Aorta (tissue), 5 donors: ENCODE data around the gene STYXL1. TPM values are rescaled to one million over a fixed set of nuclear protein-coding genes. Genes with fewer than 3 reads are reported as not detected.

Experiments
- ATAC-seq: fragments of 200-7000 bp; cut with Tn5 transposase; one replicate; pipeline ENCODE4 v1.9.1; 2022; ENCODE audit warnings: moderate library complexity; ENCODE audit not compliant: low FRiP score
- DNase-seq, 2 donors: peaks; one replicate each; pipeline ENCODE4 v3.0.0-alpha.2; 2020
- H3K27ac ChIP-seq, 2 donors: one replicate each; pipeline ENCODE4 v1.5.1; 2013; ENCODE audit warnings: low read length in 2 of 2, mild to moderate bottlenecking in 2 of 2, moderate library complexity in 2 of 2, control low read depth in 1 of 2, inconsistent platforms in 1 of 2, low read depth in 1 of 2
- H3K27me3 ChIP-seq, 2 donors: one replicate each; pipeline ENCODE4 v1.6.1; 2013; ENCODE audit warnings: control low read depth in 1 of 2, low read length in 1 of 2, mild to moderate bottlenecking in 1 of 2, moderate library complexity in 1 of 2; ENCODE audit not compliant: insufficient read depth in 2 of 2, control insufficient read depth in 1 of 2
- H3K36me3 ChIP-seq, 2 donors: one replicate each; pipeline ENCODE4 v1.6.1; 2013; ENCODE audit warnings: control low read depth in 1 of 2, low read length in 1 of 2, mild to moderate bottlenecking in 1 of 2; ENCODE audit not compliant: insufficient read depth in 2 of 2, control insufficient read depth in 1 of 2
- H3K4me1 ChIP-seq, 2 donors: one replicate each; pipeline ENCODE4 v1.6.1; 2013; ENCODE audit warnings: low read length in 2 of 2, control low read depth in 1 of 2, mild to moderate bottlenecking in 1 of 2, moderate library complexity in 1 of 2; ENCODE audit not compliant: insufficient read depth in 2 of 2, control insufficient read depth in 1 of 2
- H3K4me3 ChIP-seq, 2 donors: one replicate each; pipeline ENCODE4 v1.5.1; 2013; ENCODE audit warnings: low read length in 2 of 2, control low read depth in 1 of 2, mild to moderate bottlenecking in 1 of 2
- H3K9me3 ChIP-seq: one replicate; pipeline ENCODE4 v1.6.1; 2013; ENCODE audit warnings: mild to moderate bottlenecking, low read length; ENCODE audit not compliant: control insufficient read depth
- WGBS, 2 donors: extraction: QIAGEN DNeasy Blood & Tissue Kit; methylation state at CpG; one replicate each; pipeline ENCODE4 v1.1.7; 2013; 5-methylcytosine and 5-hydroxymethylcytosine counted together
- intact Hi-C, 2 donors: fragments of 100-400 bp; cut with DNase I; formaldehyde crosslinking; loops; one replicate each; pipeline versions ENCODE4 v1.14.2 to v1.15.0; 2022
- polyA plus RNA-seq, 2 donors: library from polyadenylated mRNA; stranded (reverse); fragments of 200-250 nt; gene quantifications; one replicate each; pipeline ENCODE4 v1.2.3, GENCODE V29; 2013
- total RNA-seq, 2 donors: library from RNA; stranded (reverse); fragmentation: NEBNext Ultra II Directional; extraction: Animal tissue kit (Norgen Biotek cat#: 25700); gene quantifications; one replicate each; pipeline ENCODE4 v1.2.1, GENCODE V29; 2021
- donor health status: healthy with polysubstance abuse.
- donor health status: Bipolar disorder and iron deficiency.
- donor health status: DM: no; HTN: no; CAD: no.
- donor health status: DM: no; HTN: no; CAD: no.
- donor health status: DM: yes; HTN: yes; CAD: no.

The STYXL1 gene
- total and polyA plus RNA-seq, 4 donors = 6.1 to 18.7 (median 16.5) TPM

DNA sequence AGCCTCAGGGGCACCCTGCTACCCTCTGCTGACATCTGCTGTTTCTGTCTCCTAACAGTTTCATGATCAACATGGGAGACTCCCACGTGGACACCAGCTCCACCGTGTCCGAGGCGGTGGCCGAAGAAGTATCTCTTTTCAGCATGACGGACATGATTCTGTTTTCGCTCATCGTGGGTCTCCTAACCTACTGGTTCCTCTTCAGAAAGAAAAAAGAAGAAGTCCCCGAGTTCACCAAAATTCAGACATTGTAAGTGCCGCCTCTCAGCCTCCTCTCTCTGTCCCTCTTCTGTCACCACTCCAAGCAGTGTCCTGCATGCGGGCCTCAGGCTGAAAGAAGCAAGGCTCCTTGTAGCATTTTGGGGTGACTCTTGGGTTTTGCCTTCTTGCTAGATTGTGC, 93.9 kb downstream of the STYXL1 start:
- intact Hi-C loops = no loop called here
- H3K36me3 ChIP-seq = peaks cover 0 to 2% of the 10 kb centered on the region in 2 donors
- ATAC-seq = no peak
- DNase-seq = no peak
- no peaks in the 10 kb centered on the region for H3K4me1 ChIP-seq
- H3K27me3 ChIP-seq = no peaks in the 10 kb centered on the region
- no peak overlapping the region for H3K4me3 ChIP-seq
- H3K9me3 ChIP-seq = no peaks in the 10 kb centered on the region
- WGBS, 2 donors = 87 to 91% methylated on average over 11 of the region's 11 CpGs
- H3K27ac ChIP-seq = no peak overlapping the region

DNA sequence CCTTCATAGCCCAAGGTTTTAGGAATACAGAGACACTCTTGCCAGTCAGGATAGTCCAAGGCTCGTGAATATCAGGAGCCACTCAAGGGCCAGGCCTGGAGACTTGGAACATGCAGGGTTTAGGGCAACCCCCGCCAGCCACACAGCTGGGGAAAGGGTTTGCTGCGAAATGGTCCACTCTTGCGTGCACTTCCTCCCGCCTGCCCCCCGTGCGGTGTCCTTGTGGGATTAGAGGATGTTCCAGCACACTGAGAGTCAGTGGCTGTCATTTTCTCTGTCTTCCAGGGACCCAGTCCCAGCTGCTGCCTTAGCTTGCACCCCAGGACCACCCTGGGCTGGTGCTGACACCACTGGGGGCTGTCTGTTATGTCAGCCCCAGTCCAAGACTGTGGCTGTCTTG, 94.4 kb downstream of the STYXL1 start:
- no peaks in the 10 kb centered on the region for H3K4me1 ChIP-seq
- H3K4me3 ChIP-seq = no peak overlapping the region
- DNase-seq = no peak
- WGBS, 2 donors = 96% methylated on average over 7 of the region's 7 CpGs
- H3K27me3 ChIP-seq = no peaks in the 10 kb centered on the region
- no peaks in the 10 kb centered on the region for H3K9me3 ChIP-seq
- ATAC-seq = no peak
- H3K27ac ChIP-seq = no peak overlapping the region
- H3K36me3 ChIP-seq = peaks cover 0 to 2% of the 10 kb centered on the region in 2 donors
- intact Hi-C loops = no loop called here

DNA sequence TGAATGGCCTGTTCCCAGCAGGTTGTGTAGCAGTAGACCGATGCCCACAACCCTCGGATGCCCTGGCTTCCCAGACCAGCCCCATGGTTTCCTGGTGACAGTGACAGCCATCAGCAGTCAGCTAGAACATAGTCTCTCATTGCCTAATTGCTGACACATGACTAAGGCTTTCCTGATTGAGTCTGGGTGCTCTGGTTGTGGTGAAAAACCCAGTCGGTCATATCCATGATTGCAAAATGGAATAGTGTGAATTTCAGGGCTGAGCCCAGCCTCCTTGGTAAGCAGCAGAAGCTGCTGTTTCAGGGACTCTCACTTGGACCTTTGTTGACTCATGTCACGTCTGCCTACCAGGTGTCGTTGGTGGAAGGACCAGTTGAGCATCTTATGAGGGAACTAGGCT, 96.3 kb downstream of the STYXL1 start:
- WGBS, 2 donors = 79 to 82% methylated on average over 5 of the region's 5 CpGs
- intact Hi-C loops = no loop called here
- peak; percentile 40 for ATAC-seq

DNA sequence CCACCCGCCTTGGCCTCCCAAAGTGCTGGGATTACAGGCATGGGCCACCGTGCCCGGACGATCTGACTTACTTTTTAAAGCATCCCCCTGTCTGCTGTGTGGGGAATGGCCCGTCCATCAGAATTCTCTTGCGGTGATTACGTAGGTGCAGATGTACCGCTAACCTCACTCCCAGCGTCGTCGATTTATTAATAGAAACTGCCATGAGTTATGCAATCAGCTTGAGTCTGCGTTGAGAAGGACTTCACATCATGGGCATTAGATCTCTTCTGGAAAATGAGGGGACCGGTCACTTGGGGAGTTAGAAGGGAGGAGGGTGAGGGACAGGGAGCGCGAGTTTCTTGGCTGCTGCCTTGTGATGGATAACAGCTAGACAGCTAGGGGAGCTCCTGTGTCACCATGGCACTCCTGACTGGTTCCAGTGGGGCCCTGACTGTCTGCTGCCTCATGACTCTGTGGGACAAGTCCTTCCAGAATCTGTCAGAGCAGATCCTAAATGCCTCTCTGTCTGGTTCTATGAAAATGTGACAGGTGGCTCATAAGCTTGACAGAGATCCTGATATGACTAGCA, 97.6 kb downstream of the STYXL1 start:
- WGBS, 2 donors = 59 to 66% methylated on average over 15 of the region's 15 CpGs
- Histone ChIP-seq H3K36me3 (no peaks in the 10 kb centered on the region), H3K4me1 (no peaks in the 10 kb centered on the region), H3K9me3 (no peaks in the 10 kb centered on the region), H3K27ac (no peak overlapping the region), H3K27me3 (no peaks in the 10 kb centered on the region), H3K4me3 (no peak overlapping the region)
- no peak for ATAC-seq
- intact Hi-C loops = no loop called here
- no peak for DNase-seq

More for the DNA sequence above, 96.3 kb downstream of the STYXL1 start:
- Histone ChIP-seq H3K4me1 (no peaks in the 10 kb centered on the region), H3K4me3 (no peak overlapping the region), H3K36me3 (peaks cover 0 to 2% of the 10 kb centered on the region in 2 donors), H3K27ac (no peak overlapping the region), H3K9me3 (no peaks in the 10 kb centered on the region), H3K27me3 (no peaks in the 10 kb centered on the region)
- no peak for DNase-seq

DNA sequence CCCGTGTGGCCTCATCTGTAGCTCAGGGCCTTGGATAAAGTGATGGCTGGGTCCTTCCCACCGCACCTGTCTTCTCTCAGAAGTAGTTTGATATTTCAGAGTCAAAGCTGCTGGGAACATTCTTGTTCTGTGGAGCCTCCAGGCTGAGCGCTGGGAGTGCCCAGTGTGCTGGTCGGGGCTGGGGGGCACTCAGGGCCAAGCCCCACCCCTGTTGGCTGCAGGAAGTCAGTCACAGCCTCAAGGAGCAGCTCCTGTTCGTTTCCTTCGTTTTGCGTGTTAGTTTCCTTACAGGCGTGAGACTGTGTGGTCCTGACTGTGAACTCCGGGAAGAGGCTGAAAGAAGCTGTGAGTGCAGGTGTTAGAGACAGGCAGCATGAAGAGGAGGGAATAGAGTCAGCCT, 99.6 kb downstream of the STYXL1 start:
- no peak overlapping the region for H3K4me3 ChIP-seq
- H3K27me3 ChIP-seq = no peaks in the 10 kb centered on the region
- H3K36me3 ChIP-seq = no peaks in the 10 kb centered on the region
- no peak overlapping the region for H3K27ac ChIP-seq
- 48 to 53% methylated on average over 9 of the region's 9 CpGs for WGBS, 2 donors
- no peaks in the 10 kb centered on the region for H3K9me3 ChIP-seq
- no peak for ATAC-seq
- intact Hi-C loops = no loop called here
- H3K4me1 ChIP-seq = no peaks in the 10 kb centered on the region
- DNase-seq = no peak

Other genes starting within 250 kb of the STYXL1 start
- 1 to 10 TPM; 1.1 to 2.4 TPM for gene CCL24, start 234.2 kb downstream of the STYXL1 start, total RNA-seq
- gene CCL24, start 234.2 kb downstream of the STYXL1 start, polyA plus RNA-seq = 1 to 10 TPM in 1 of 2 donors, under 1 TPM in 1; 1.00 to 3.3 TPM
- gene RHBDD2, start 169.0 kb downstream of the STYXL1 start, total RNA-seq = 10 to 100 TPM; 31.1 to 40.1 TPM
- gene RHBDD2, start 169.0 kb downstream of the STYXL1 start, polyA plus RNA-seq = 10 to 100 TPM; 23.9 to 71.3 TPM
- gene POR, start 132.8 kb downstream of the STYXL1 start, total RNA-seq = 100 to 1,000 TPM in 1 of 2 donors, 10 to 100 TPM in 1; 87.4 to 121 TPM
- 10 to 100 TPM; 40.4 to 71.8 TPM for gene POR, start 132.8 kb downstream of the STYXL1 start, polyA plus RNA-seq
- gene TMEM120A, start 53.4 kb downstream of the STYXL1 start, total RNA-seq = 10 to 100 TPM; 53.8 to 75.1 TPM
- gene TMEM120A, start 53.4 kb downstream of the STYXL1 start, polyA plus RNA-seq = 100 to 1,000 TPM in 1 of 2 donors, 10 to 100 TPM in 1; 84.0 to 144 TPM
- 10 to 100 TPM; 68.4 to 87.9 TPM for gene MDH2, start 106 bp upstream of the STYXL1 start, total RNA-seq
- 10 to 100 TPM; 65.3 to 66.7 TPM for gene MDH2, start 106 bp upstream of the STYXL1 start, polyA plus RNA-seq
- 1 to 10 TPM; 3.0 to 5.9 TPM for gene SRRM3, start 153.9 kb upstream of the STYXL1 start, total RNA-seq
- 1 to 10 TPM; 3.8 to 7.4 TPM for gene SRRM3, start 153.9 kb upstream of the STYXL1 start, polyA plus RNA-seq